Measurements from ENCODE around the gene SYT7.

DNA sequence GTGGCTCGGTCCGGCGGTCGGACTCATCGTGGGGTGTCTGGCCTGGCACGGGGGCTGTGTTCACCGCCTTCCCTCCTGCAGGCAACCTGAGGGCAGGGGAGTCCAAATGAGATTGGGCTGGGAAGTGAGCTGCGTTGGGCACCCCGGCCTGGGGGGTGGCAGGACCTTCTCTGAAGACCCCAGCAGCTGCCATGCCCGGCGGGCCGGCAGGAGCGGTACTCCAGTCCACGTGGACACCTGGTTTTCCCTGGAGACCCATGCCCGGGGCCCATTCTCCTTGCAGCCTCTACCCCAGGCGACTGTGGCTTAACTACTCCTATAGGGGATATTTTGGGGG lies 47.9 kb downstream of the SYT7 start:
- TF ChIP-seq SUZ12 (IDR thresholded peaks at IDR 0.05; ENCODE audit: extremely low read depth, insufficient read depth, insufficient read length): no peak
- no peak for TF ChIP-seq ZNF274 (IDR thresholded peaks at IDR 0.05; ENCODE audit: low read depth, low read length)
